Chondrocyte (in vitro differentiated cells): ENCODE results near the gene WDR77. TPM values are rescaled to one million over a fixed set of nuclear protein-coding genes. Genes with fewer than 3 reads are reported as not detected.

Experiments
- DNase-seq: peaks from one replicate; pipeline ENCODE4 v3.0.0; 2021; ENCODE audit warnings: mixed read lengths, low spot score
- H3K27ac Mint-ChIP-seq: one replicate; pipeline ENCODE4 v1.8.0; 2021; ENCODE audit warnings: mild to moderate bottlenecking, moderate library complexity, mixed read lengths; ENCODE audit not compliant: unreplicated experiment
- H3K27me3 Mint-ChIP-seq: 2 replicates; pipeline ENCODE4 v1.8.0; 2021; ENCODE audit warnings: low read depth, mixed read lengths
- H3K36me3 Mint-ChIP-seq: 2 replicates; pipeline ENCODE4 v1.8.0; 2021; ENCODE audit warnings: low read depth, mixed read lengths
- H3K4me1 Mint-ChIP-seq: 2 replicates; pipeline ENCODE4 v1.8.0; 2021; ENCODE audit warnings: low read depth, mild to moderate bottlenecking, mixed read lengths
- H3K4me3 Mint-ChIP-seq: one replicate; pipeline ENCODE4 v1.8.0; 2021; ENCODE audit warnings: mild to moderate bottlenecking, moderate library complexity, mixed read lengths; ENCODE audit not compliant: unreplicated experiment
- H3K9me3 Mint-ChIP-seq: 2 replicates; pipeline ENCODE4 v1.8.0; 2021; ENCODE audit warnings: low read depth, mixed read lengths
- CTCF ChIP-seq: fragments of 200-600 bp; sonication (generic); IDR thresholded peaks from 2 replicates; pipeline ENCODE4 v1.5.0; 2021; ENCODE audit warnings: antibody characterized with exemption, mild to moderate bottlenecking, moderate library complexity
- total RNA-seq: library from RNA; stranded (reverse); gene quantifications from 3 replicates; pipeline ENCODE4 v1.2.1, GENCODE V29; 2021

Gene WDR77
- total RNA-seq, 1 donor from 2014 or later, result 19.5 TPM

- no peak for TF ChIP-seq CTCF
Measured at GRCh38 chr1:111489604-111490003, 40.5 kb upstream of the WDR77 start.

GRCh38 chr1:111488669-111489068, 39.6 kb upstream of the WDR77 start:
- no peaks in the 10 kb centered on the region for H3K9me3 Mint-ChIP-seq
- no peak overlapping the region for H3K27ac Mint-ChIP-seq
- H3K4me1 Mint-ChIP-seq, result peaks cover 5% of the 10 kb centered on the region
- no peak for DNase-seq
- TF ChIP-seq CTCF, result no peak
- no peak overlapping the region for H3K4me3 Mint-ChIP-seq
- H3K36me3 Mint-ChIP-seq, result no peaks in the 10 kb centered on the region
- H3K27me3 Mint-ChIP-seq, result peaks cover 10% of the 10 kb centered on the region

More at GRCh38 chr1:111489604-111490003, 40.5 kb upstream of the WDR77 start:
- DNase-seq, result no peak
- H3K36me3 Mint-ChIP-seq, result peaks cover 3% of the 10 kb centered on the region
- H3K9me3 Mint-ChIP-seq, result peaks cover 5% of the 10 kb centered on the region
- peaks cover 15% of the 10 kb centered on the region for H3K27me3 Mint-ChIP-seq
- peaks cover 3% of the 10 kb centered on the region for H3K4me1 Mint-ChIP-seq
- H3K4me3 Mint-ChIP-seq, result no peak overlapping the region
- no peak overlapping the region for H3K27ac Mint-ChIP-seq

- H3K27me3 Mint-ChIP-seq, result peaks cover 5% of the 10 kb centered on the region
- DNase-seq, result no peak
- H3K4me1 Mint-ChIP-seq, result peaks cover 12% of the 10 kb centered on the region
- H3K9me3 Mint-ChIP-seq, result no peaks in the 10 kb centered on the region
- H3K4me3 Mint-ChIP-seq, result no peak overlapping the region
- no peaks in the 10 kb centered on the region for H3K36me3 Mint-ChIP-seq
- no peak for TF ChIP-seq CTCF
- H3K27ac Mint-ChIP-seq, result no peak overlapping the region
Measured at GRCh38 chr1:111487133-111487532, 38.1 kb upstream of the WDR77 start.

GRCh38 chr1:111486431-111486830, 37.4 kb upstream of the WDR77 start:
- Mint-ChIP-seq H3K36me3 (no peaks in the 10 kb centered on the region), H3K27ac (no peak overlapping the region), H3K4me3 (no peak overlapping the region), H3K27me3 (peaks cover 3% of the 10 kb centered on the region), H3K9me3 (no peaks in the 10 kb centered on the region), H3K4me1 (peaks cover 12% of the 10 kb centered on the region)
- no peak for TF ChIP-seq CTCF
- DNase-seq, result no peak

- Mint-ChIP-seq H3K27ac (no peak overlapping the region), H3K27me3 (peaks cover 2% of the 10 kb centered on the region), H3K36me3 (no peaks in the 10 kb centered on the region), H3K4me3 (no peak overlapping the region), H3K4me1 (peaks cover 12% of the 10 kb centered on the region), H3K9me3 (no peaks in the 10 kb centered on the region)
- DNase-seq, result no peak
- no peak for TF ChIP-seq CTCF
Measured at GRCh38 chr1:111484391-111485026, 35.5 kb upstream of the WDR77 start.
